GM18498 (cell line): ENCODE results near the gene SPG11.
"Not testable (repeated sequence)": the region's sequence is repeated elsewhere in the genome, so short reads cannot be mapped to it uniquely, and the experiment has no call there.

Experiments used
- ATAC-seq: cut with Tn5 transposase; IDR thresholded peaks from one replicate; pipeline ENCODE4 v1.9.1; 2021; ENCODE audit warnings: mild to moderate bottlenecking, moderate library complexity; ENCODE audit not compliant: unreplicated experiment

SPG11 gene, protein sequence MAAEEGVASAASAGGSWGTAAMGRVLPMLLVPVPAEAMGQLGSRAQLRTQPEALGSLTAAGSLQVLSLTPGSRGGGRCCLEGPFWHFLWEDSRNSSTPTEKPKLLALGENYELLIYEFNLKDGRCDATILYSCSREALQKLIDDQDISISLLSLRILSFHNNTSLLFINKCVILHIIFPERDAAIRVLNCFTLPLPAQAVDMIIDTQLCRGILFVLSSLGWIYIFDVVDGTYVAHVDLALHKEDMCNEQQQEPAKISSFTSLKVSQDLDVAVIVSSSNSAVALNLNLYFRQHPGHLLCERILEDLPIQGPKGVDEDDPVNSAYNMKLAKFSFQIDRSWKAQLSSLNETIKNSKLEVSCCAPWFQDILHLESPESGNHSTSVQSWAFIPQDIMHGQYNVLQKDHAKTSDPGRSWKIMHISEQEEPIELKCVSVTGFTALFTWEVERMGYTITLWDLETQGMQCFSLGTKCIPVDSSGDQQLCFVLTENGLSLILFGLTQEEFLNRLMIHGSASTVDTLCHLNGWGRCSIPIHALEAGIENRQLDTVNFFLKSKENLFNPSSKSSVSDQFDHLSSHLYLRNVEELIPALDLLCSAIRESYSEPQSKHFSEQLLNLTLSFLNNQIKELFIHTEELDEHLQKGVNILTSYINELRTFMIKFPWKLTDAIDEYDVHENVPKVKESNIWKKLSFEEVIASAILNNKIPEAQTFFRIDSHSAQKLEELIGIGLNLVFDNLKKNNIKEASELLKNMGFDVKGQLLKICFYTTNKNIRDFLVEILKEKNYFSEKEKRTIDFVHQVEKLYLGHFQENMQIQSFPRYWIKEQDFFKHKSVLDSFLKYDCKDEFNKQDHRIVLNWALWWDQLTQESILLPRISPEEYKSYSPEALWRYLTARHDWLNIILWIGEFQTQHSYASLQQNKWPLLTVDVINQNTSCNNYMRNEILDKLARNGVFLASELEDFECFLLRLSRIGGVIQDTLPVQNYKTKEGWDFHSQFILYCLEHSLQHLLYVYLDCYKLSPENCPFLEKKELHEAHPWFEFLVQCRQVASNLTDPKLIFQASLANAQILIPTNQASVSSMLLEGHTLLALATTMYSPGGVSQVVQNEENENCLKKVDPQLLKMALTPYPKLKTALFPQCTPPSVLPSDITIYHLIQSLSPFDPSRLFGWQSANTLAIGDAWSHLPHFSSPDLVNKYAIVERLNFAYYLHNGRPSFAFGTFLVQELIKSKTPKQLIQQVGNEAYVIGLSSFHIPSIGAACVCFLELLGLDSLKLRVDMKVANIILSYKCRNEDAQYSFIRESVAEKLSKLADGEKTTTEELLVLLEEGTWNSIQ (N-terminal part only)

DNA sequence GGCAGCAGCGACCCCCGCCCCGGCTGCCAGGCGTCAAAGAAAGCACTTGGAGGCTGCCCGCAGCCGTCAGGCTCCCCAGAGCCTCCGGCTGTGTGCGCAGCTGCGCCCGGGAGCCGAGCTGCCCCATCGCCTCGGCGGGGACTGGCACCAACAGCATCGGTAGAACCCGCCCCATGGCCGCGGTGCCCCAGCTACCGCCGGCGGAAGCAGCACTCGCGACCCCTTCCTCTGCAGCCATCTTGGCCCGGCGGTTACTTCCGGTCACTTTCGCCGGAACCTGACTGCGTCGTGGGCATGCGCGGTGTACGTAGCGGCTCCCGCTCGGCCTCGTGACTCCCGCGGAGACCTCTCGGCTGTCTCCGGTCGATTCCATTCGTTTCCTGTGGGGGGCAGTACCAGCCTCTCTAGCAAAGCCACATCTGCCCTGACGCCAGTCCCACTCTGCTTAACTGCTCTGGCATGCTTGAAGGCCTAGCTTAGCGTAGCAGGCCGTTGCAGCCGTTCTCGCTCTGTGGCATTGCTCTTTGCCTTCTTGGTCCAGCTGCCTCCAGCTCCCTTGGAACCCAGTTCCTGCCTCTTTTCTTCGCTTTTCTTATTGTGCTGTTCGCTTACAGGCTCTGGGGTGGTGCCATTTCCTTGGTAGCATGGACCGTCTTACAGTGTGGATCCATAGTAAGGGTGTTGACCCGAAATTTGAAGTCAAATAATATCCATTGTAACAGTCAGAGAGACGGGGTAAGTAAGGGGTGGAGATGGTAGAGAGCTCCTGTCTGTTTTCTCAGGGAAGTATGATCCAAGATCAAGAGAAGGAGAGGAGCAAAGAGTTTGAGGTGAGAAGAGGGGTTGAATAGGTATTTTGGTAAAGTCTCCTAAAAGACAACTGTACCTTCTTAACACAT is at the start of gene SPG11:
TSS of gene SPG11 (minus strand) at position 253 of the 899 bp plus-strand sequence. CDS start at position 238, 15 bp downstream.
- ATAC-seq, result peak; percentile 78

- no peak for ATAC-seq
Measured at GRCh38 chr15:44712346-44713005, 49.0 kb upstream of the SPG11 start.

- peak; percentile 17 for ATAC-seq
Measured at GRCh38 chr15:44711743-44712345, 48.4 kb upstream of the SPG11 start.

GRCh38 chr15:44711096-44711742 is 47.8 kb upstream of the SPG11 start, which contains the start of the genes B2M and PATL2:
B2M (plus strand) TSS chr15:44711517; CDS start chr15:44711547, 30 bp downstream.
PATL2 (minus strand) TSS chr15:44711323; CDS start chr15:44676490, 34,833 bp downstream.
- peak; percentile 89 for ATAC-seq

- no peak for ATAC-seq
Measured at GRCh38 chr15:44710236-44711095, 47.0 kb upstream of the SPG11 start.

- no peak for ATAC-seq
Measured at GRCh38 chr15:44706946-44707636, 43.6 kb upstream of the SPG11 start.

GRCh38 chr15:44706401-44706800 is 42.9 kb upstream of the SPG11 start:
- ATAC-seq, result no peak

GRCh38 chr15:44705986-44706385 is 42.5 kb upstream of the SPG11 start:
- no peak for ATAC-seq

- ATAC-seq, result not testable (repeated sequence)
Measured at GRCh38 chr15:44700676-44701075, 37.2 kb upstream of the SPG11 start.

GRCh38 chr15:44698641-44699040 is 35.2 kb upstream of the SPG11 start:
- no peak for ATAC-seq

DNA sequence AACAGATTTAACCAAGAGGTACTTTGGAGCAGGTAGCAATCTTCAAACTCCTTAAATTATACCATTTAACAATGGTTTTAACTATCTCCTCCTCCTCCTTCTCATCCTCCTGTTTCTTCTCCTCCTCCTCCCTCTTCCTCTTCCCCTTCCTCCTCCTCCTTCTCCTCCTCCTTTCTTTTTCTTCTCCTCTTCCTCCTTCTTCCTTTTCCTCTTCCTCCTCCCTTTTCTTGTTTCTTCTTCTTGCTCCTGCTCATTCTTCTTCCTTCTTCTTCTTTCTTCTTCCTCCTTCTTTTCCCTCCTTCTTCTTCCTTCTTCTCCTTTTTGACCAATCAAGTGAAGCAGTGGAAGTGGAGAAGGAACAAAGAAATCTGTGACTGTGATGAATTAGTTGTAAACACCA is 33.6 kb upstream of the SPG11 start:
- no peak for ATAC-seq

DNA sequence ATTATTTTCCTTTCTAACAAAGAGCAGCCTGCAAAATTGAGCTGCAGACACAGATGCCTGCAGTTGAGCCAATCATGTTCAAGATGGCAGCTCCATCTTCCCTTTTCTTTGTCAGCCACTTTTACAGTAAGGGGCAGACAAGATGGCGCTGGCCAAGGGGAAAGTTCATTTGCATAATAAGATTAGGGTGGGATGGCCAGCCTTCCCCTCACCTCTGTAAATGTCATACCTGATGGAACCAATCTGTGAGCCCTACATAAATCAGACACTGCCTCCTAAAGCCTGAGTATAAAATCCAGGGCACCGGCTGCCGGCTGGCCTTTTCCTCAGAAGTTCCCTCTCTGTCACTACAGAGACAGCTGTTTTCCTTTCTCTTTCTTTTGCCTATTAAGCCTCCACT is 31.8 kb upstream of the SPG11 start:
- ATAC-seq, result no peak

DNA sequence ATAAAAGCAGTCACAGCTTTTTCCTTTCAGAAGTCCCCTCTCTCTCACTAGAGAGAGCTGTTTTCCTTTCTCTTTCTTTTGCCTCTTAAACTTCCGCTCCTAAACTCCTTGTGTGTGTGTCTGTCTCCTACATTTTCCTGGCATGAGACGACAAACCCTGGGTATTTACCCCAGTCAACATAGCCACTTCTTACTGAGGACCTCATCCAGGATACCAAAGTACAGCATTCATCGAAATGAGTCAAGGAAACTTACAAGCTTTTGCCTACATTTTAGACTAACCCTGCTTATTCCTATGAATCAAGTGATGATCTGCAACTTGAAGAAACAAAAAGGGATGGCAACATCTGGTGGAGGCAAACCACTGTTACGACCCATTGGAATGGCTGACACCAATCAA is 31.0 kb upstream of the SPG11 start:
- ATAC-seq, result no peak

GRCh38 chr15:44692659-44693058 is 29.2 kb upstream of the SPG11 start:
- no peak for ATAC-seq

- ATAC-seq, result not testable (repeated sequence)
Measured at GRCh38 chr15:44690245-44690644, 26.8 kb upstream of the SPG11 start.

DNA sequence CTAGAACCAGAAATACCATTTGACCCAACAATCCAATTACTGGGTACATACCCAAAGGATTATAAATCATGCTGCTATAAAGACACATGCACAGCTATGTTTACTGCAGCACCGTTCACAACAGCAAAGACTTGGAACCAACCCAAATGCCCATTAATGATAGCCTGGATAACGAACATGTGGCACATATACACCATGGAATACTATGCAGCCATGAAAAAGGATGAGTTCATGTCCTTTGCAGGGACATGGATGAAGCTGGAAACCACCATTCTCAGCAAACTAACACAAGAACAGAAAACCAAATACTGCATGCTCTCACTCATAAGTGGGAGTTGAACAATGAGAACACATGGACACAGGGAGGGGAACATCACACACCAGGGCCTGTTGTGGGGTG is 25.9 kb upstream of the SPG11 start:
- not testable (repeated sequence) for ATAC-seq
